NCI-H187 treated with DMSO at 0.1 percent for 48 hours (cell line): Measurements from ENCODE around the gene ADARB2.
A peak's percentile ranks its signal among the peaks of the same experiment; 100 is the strongest.

Source experiments
- DNase-seq: peaks from one replicate; lab custom pipeline; 2025; lab: John Stamatoyannopoulos, UW

The ADARB2 gene

GRCh38 chr10:1394155-1394912 is 343.0 kb downstream of the ADARB2 start:
- DNase-seq = no peak

DNA sequence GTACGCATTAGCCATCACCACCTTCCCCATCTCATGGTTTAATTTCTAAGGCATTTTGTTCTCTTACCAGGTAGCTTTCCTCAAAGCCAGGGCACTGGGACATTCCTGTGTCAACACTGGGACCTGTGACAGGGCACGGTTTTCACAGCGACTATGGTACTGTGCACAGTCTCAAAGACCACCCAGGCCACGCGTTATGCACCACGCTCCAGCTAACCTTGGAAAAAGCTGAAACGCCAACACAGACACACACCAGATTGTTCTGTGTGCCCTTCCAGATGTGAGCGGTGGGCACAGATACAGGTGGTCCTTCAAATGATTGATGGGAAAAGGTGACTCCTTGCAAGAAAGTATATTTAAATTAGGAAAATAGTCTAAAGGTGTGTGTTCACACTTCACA is 343.8 kb downstream of the ADARB2 start:
- DNase-seq = no peak

- no peak for DNase-seq
These were observed 345.2 kb downstream of the ADARB2 start for GRCh38 chr10:1392127-1392526.

DNA sequence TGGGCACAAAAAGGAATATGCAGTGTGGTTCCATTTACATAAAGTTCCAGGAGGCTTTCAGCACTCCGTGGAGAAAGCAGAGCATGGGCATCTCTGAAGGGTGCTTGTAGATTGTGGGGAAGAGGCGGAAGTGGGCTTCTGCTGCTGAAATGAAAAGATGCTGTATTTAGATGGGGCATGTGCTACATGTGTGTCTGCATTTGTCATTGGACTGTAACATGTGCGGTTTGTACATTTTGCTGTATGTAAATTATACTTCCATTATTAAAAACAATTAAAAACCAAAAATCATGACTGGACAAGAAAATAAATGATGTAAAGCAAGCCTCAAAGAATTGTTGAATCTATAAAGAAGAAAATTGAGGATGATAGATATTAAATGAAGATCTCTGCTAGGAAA is 347.1 kb downstream of the ADARB2 start:
- DNase-seq = no peak

GRCh38 chr10:1384026-1384425 is 353.3 kb downstream of the ADARB2 start:
- no peak for DNase-seq

- no peak for DNase-seq
These were observed 354.6 kb downstream of the ADARB2 start for GRCh38 chr10:1382711-1383110.

DNA sequence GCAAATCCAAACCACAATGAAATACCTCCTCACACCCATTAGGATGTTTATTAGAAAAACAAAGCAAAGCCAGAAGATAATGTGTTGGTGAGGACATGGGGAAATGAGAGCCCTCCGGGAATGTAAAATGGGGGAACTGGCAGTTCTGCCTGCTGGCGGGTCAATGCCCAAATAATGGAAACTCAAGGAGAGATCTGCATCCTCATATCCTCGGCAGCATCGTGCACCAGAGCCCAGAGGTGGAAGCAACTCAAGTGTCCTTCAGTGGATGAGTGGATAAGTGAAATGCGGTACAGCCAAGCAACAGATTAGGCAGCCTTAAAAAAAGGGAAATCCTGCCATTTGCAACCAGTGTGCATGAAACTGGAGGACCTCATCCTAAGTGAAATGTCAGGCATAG is 356.0 kb downstream of the ADARB2 start:
- DNase-seq = peak; percentile 22

GRCh38 chr10:1380088-1380671 is 357.1 kb downstream of the ADARB2 start:
- DNase-seq = no peak

DNA sequence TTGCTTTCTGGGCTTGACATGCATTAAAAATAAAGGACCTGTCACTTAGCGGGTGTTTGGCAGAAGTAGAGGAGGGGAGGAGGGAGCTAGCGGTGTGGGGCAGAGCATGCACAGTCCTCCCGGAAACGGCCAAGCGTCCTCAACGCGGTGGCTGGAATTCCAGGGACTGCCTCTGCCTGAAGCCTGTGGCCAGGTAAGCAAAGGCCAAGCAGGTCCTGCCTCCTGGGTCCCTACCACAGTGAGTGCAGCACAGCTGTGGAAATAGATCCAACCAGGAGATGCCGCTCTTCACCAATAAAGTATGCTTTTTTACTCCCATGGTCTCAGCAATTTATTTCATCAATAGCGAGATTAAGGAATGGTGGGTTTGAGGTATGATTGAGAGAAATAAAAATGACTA is 357.7 kb downstream of the ADARB2 start:
- no peak for DNase-seq

DNA sequence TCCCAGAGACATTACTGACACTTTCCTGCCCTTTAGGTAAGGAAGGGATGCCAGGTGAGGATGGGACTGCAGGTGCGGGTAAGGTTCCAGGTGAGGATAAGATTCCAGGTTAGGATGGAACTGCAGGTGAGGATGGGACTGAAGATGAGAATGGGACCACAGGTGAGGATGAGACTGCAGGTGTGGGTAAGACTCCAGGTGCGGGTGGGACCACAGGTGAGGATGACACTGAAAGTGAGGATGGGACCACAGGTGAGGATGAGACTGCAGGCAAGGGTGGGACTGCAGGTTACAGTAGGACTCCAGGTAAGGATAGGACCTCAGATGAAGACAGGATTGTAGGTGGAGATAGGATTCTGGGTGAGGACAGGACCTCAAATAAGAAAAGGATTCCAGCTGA is 358.9 kb downstream of the ADARB2 start:
- no peak for DNase-seq

DNA sequence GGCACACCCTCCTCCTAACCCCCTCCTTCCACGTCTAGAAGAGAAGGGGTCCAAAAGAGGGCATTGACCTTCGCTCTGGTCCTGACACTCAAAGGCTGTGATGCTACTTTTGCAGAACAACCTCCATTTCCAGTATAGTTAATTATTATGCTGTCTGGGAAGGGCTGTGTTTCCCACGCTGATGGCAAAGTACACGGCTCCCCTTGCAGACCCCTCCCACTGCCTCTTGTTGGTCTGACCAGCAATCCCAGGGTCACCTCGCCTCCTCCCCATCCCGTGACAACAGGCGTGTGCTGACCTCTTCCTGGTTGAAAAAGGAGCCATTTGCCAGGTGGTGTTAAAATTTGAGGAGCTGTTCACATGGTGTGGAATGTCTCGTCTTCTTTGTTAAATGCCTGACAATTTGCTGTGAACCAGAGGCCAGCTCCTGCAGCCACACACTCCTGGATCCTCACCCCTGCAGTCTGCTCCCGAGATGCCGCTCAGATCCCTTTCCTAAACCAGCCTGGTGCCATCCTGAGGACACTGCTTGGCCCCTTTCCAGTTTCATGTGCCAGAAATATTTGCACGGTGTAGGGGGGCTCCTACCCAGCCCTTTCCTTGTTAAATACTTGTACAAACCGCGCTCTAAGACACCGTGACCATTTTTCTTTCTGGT is 359.5 kb downstream of the ADARB2 start:
- no peak for DNase-seq

GRCh38 chr10:1377231-1377630 is 360.1 kb downstream of the ADARB2 start:
- DNase-seq = no peak

DNA sequence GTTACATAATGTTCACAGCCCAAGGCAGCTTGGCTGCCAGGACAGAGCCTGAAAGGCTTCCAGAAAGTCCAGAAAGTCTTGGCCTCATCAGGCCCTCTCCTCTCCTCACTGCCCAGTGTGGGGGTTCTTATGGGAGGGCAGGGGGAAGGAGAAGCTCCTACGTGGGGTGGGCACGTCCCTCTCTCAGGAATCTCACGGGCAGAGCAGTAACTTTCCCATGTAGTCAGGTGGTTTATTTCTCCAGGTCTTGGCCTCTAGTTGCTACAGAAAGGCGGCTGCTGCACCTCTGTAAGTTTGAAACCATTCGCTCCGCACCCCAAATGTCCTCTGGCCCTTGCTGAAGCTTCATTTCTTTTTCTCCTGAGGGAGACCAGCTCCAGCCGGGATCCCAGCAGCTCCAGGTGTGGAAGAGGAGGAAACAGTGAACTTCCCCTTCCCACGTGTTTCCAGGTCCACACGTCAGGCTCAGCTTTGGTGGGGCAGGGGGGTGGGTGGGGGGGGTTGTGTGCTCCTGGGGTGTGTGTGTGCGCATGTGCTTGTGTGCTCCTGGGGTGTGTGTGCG is 360.9 kb downstream of the ADARB2 start:
- DNase-seq = no peak

GRCh38 chr10:1375346-1376170 is 361.8 kb downstream of the ADARB2 start:
- no peak for DNase-seq

DNA sequence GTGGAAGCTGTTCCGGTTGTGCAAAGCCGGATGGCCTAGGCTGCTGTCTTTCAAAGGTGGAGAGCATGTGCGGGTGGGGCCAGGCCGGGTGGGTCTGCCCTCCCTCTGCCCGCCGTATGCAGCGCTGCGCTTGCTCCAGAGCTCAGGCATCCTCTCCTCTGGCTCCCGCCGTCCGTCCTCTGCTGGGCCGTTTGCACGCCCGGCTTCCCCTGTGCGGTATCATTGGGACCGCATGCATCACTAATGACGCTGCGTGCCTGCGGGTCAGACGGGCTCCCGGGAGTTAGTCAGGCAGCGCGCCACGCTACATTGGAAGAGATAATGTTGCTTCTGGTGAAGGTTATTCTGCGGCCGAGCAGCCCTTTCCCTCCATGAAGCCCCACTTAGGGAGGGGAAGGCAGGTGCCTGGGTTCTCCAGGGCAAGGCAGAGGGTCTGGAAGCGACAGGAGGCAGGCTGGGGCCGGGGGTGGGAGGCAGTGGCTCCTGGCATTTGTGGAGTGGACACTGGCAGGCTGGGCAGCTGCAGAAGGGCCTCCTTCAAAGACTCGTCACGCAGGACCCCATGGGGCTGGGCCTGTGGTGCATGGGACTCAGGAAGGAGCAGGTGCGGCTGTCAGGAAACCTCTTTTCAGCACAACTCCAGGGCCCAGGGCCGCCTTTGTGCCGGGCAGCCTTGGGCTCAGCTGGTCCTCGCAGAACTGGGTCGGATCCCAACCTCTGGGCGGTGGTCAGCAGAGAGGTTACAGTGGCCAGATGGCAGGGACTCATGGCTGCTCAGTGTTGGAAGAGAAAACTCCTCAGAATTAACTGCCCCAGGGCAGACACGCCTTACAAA is 362.6 kb downstream of the ADARB2 start:
- no peak for DNase-seq

DNA sequence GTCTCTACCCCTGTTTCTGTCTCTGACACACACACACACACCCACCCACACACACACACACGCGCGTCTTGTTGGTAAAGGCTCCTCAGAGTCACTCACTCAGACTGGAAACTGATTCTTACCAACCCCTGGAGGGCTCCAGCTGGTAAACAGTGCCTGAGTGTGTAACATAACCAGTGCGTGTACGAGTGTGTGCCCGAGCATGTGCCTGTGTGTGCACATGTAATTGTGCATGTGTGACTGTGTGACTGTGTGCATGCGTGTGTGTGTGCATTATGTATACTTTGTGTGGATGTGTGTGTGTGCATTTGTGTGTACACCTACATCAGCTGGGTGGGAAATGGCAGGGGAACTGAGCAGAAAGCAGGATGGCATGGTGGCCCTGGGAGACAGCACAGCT is 364.0 kb downstream of the ADARB2 start:
- no peak for DNase-seq

GRCh38 chr10:1372212-1372611 is 365.1 kb downstream of the ADARB2 start:
- no peak for DNase-seq

- no peak for DNase-seq
These were observed 367.0 kb downstream of the ADARB2 start for GRCh38 chr10:1370298-1370697.

GRCh38 chr10:1369665-1370064 is 367.7 kb downstream of the ADARB2 start:
- DNase-seq = no peak

DNA sequence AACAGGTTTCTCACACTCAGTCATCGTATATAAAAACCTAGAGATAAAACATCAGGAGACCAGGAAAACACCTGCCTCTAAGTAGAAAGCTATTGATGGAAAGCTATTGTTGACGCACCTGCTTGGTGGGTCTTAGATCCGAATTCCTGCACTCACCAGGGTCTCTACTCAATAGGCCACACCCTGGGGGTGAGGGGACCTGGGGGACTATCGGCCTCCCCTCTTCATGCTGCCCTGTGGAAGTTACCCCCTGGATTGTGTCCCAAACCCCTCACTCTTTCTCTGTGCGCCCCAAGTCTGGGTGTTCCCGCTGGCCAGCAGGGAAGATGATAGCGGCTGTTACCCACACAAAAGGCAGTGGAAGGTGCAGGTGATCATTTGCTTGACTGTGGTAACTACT is 368.1 kb downstream of the ADARB2 start:
- no peak for DNase-seq

DNA sequence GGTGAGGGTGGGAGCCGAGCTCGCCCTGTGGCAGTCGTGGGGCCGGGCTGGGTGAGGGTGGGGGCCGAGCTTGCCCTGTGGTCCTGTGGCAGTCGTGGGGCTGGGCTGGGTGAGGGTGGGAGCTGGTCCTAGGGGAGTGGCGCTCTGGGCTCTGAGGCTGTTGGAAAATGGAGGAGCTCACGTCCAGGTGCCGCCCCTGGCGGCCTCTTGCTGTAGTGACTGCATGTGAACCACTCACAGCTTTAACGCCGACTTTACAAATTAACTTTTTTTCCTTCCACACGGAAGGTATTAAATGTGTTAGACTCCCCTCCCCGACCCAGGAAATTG is 368.5 kb downstream of the ADARB2 start:
- DNase-seq = no peak
